Measurements from ENCODE around the gene ENOX1.

GRCh38 chr13:43579321-43579720, 207.5 kb downstream of the ENOX1 start:
- TF ChIP-seq CTCF (IDR thresholded peaks at IDR 0.05) (no peak), POLR2A (IDR thresholded peaks at IDR 0.05) (no peak)
